K562 (cell line): ENCODE results near the gene USP32. TPM values are rescaled to one million over a fixed set of nuclear protein-coding genes. Genes with fewer than 3 reads are reported as not detected.

ENCODE experiments used
- ATAC-seq: fragments of 200-7000 bp; cut with Tn5 transposase; 3 replicates; pipeline ENCODE4 v1.9.1; 2020; ENCODE audit warnings: moderate library complexity
- BruUV-seq: library from RNA; stranded (reverse); fragments of 400-500 nt; replicated peaks from 2 replicates; lab custom pipeline; 2021; lab: Mats Ljungman, UMichigan
- CTCF ChIA-PET: fragments of 300-600 bp; formaldehyde crosslinking; extraction: SDS; loops from one replicate; lab custom pipeline; 2021; ENCODE audit warnings: low intra/inter-chr PET ratio; lab: Yijun Ruan, JAX
- POLR2A ChIA-PET: fragments of 300-600, 350-650 bp; sonication (Branson Sonifier 250); formaldehyde crosslinking; extraction: SDS; loops from one replicate; lab custom pipeline; 2021; ENCODE audit warnings: antibody characterized with exemption, inconsistent platforms; lab: Yijun Ruan, JAX
- DNase-seq, 4 experiments: peaks; one replicate each; pipeline versions ENCODE4 v3.0.0 to v3.0.0-alpha.2; 2011 to 2018; ENCODE audit warnings: low spot score in 3 of 4, mixed read lengths in 3 of 4; ENCODE audit errors: extremely low read depth in 1 of 4
- FAIRE-seq: peaks from 2 replicates; lab custom pipeline; 2011; peaks lifted over from hg19 to GRCh38; lab: Jason Lieb, UNC
- H2AFZ ChIP-seq: 2 replicates; pipeline ENCODE4 v1.6.0; 2011; ENCODE audit warnings: low read depth, low read length, control low read depth, inconsistent platforms
- H3K27ac ChIP-seq: fragments of 200-600 bp; 3 replicates; pipeline ENCODE4 v1.8.0; 2011; ENCODE audit warnings: low read depth, mild to moderate bottlenecking, control low read depth, inconsistent platforms, low read length, moderate library complexity, mixed read lengths; ENCODE audit errors: extremely low read depth
- H3K27me3 ChIP-seq, 2 experiments: fragments of 300-600 bp in 1 of 2; 2 replicates in 1 of 2; 3 replicates in 1 of 2; pipeline versions ENCODE4 v1.6.0 to v1.8.0; 2011; ENCODE audit warnings: inconsistent platforms in 2 of 2, low read length in 2 of 2, mild to moderate bottlenecking in 1 of 2, mixed read lengths in 1 of 2, moderate library complexity in 1 of 2; ENCODE audit not compliant: control insufficient read depth in 2 of 2, insufficient read depth in 2 of 2
- H3K36me3 ChIP-seq: fragments of 300-600 bp; 3 replicates; pipeline ENCODE4 v1.8.0; 2011; ENCODE audit warnings: mild to moderate bottlenecking, low read length, inconsistent platforms; ENCODE audit not compliant: control insufficient read depth, insufficient read depth
- H3K4me1 ChIP-seq, 2 experiments: fragments of 200-600 bp in 1 of 2; replicated peaks in 1 of 2; 2 replicates in 1 of 2; 3 replicates in 1 of 2; pipeline versions ENCODE4 v1.5.1 to v1.8.0; 2011; ENCODE audit warnings: inconsistent platforms in 2 of 2, low read length in 2 of 2, mild to moderate bottlenecking in 1 of 2, mixed read lengths in 1 of 2, moderate library complexity in 1 of 2; ENCODE audit not compliant: control insufficient read depth in 2 of 2, insufficient read depth in 2 of 2
- H3K4me2 ChIP-seq: 2 replicates; pipeline ENCODE4 v1.6.1; 2011; ENCODE audit warnings: low read length, control low read depth, inconsistent platforms, mixed read lengths; ENCODE audit not compliant: insufficient read depth
- H3K4me3 ChIP-seq: fragments of 200-600 bp; sonication (generic), shearing (Covaris generic); 2 replicates; pipeline ENCODE4 v1.5.1; 2016; ENCODE audit warnings: control low read depth, inconsistent platforms
- H3K79me2 ChIP-seq: fragments of 200-600 bp; 3 replicates; pipeline ENCODE4 v1.8.0; 2011; ENCODE audit warnings: low read length, inconsistent platforms; ENCODE audit not compliant: control insufficient read depth, insufficient read depth
- H3K9ac ChIP-seq, 2 experiments: 2 replicates each; pipeline versions ENCODE4 v1.6.0 to v1.6.1; 2011; ENCODE audit warnings: low read depth in 2 of 2, low read length in 2 of 2, control low read depth in 1 of 2, inconsistent platforms in 1 of 2, mild to moderate bottlenecking in 1 of 2, mixed read lengths in 1 of 2; ENCODE audit not compliant: insufficient read depth in 1 of 2
- H3K9me1 ChIP-seq: one replicate; pipeline ENCODE4 v1.6.0; 2011; ENCODE audit warnings: inconsistent platforms, mild to moderate bottlenecking, low read length, moderate library complexity; ENCODE audit not compliant: control insufficient read depth, insufficient read depth
- H3K9me3 ChIP-seq: replicated peaks from 2 replicates; pipeline ENCODE4 v1.5.1; 2011; ENCODE audit warnings: low read depth, low read length, inconsistent platforms; ENCODE audit not compliant: control insufficient read depth, insufficient read depth
- H4K20me1 ChIP-seq: replicated peaks from 2 replicates; pipeline ENCODE4 v1.6.1; 2011; ENCODE audit warnings: low read length, inconsistent platforms, mixed read lengths; ENCODE audit not compliant: control insufficient read depth, insufficient read depth
- ZNF75A ChIP-seq: fragments of 450-650 bp; formaldehyde crosslinking; IDR thresholded peaks from 2 replicates; pipeline ENCODE4 v1.4.0; 2020; ENCODE audit warnings: mild to moderate bottlenecking
- whole genome bisulfite sequencing: fragments of 100-300 bp; shearing (Covaris generic); methylation state at CpG from one replicate; pipeline ENCODE4 v1.1.6; 2016; ENCODE audit warnings: low coverage, mixed read lengths; ENCODE audit not compliant: insufficient coverage; ENCODE audit errors: missing lambda C conversion rate; 5-methylcytosine and 5-hydroxymethylcytosine counted together
- in situ Hi-C: fragments of 300-500 bp; cut with MboI; formaldehyde crosslinking; loops from 4 replicates; pipeline ENCODE4 v1.15.0; 2018; ENCODE audit warnings: inconsistent platforms, mixed read lengths
- intact Hi-C: fragments of 100-400 bp; cut with micrococcal nuclease; formaldehyde crosslinking; loops from 2 replicates; pipeline ENCODE4 v1.14.2; 2022
- polyA plus RNA-seq, 8 experiments: library from polyadenylated mRNA; depleted of rRNA in 4 of 8; stranded (reverse) in 5 of 8; unstranded in 3 of 8; fragments of >200 nt; fragmentation: Nextera tagmentation in 2 of 8; fragmentation: Illumina TruSeq in 1 of 8; extraction: Ambion mirVana in 2 of 8; extraction: Trizol in 1 of 8; gene quantifications; 2 replicates each; pipeline versions ENCODE4 v1.2.1 to v1.2.3, GENCODE V29; 2011 to 2014; ENCODE audit warnings: inconsistent platforms in 1 of 8, missing spikeins in 1 of 8
- total RNA-seq, 7 experiments: library from RNA; depleted of rRNA in 6 of 7; stranded (reverse); fragments of >200 nt in 6 of 7; fragmentation: Illumina TruSeq in 2 of 7; extraction: Trizol in 2 of 7; gene quantifications; 2 replicates each; pipeline versions ENCODE4 v1.2.1 to v1.2.3, GENCODE V29; 2011 to 2021; ENCODE audit warnings: low replicate concordance in 1 of 7
- TF ChIP-seq, protein P1 (sequence below), 3 experiments: fragments of 200-800 bp in 1 of 3; fragments of 250-450 bp in 1 of 3; fragments of 450-650 bp in 1 of 3; sonication (Bioruptor Pico) in 1 of 3; sonication (Bioruptor generic) in 1 of 3; formaldehyde crosslinking in 1 of 3; IDR thresholded peaks; 2 replicates each; pipeline versions ENCODE4 v1.6.1 to v1.8.0; 2016 to 2022; ENCODE audit warnings: mild to moderate bottlenecking in 2 of 3, missing genetic modification characterization in 2 of 3, missing compliant biosample characterization in 1 of 3, moderate library complexity in 1 of 3

The USP32 gene
- total and polyA plus RNA-seq, 9 of the 15 experiments (the other 6 are each of a cell fraction or from before 2014, with no cell fraction given), result 18.0 to 69.3 (median 47.1) TPM

- Histone ChIP-seq H3K4me1 (peaks cover 16 to 25% of the 10 kb centered on the region in 2 experiments; a peak in 4 of 5 replicates), H3K4me2 (no peak overlapping the region), H3K27ac (no peak overlapping the region), H3K36me3 (no peaks in the 10 kb centered on the region), H3K9ac (0 out of 4 replicates have a peak overlapping the region, but pooled peaks of 1 of the 2 experiments have one; percentile 42), H3K27me3 (no peaks in the 10 kb centered on the region), H3K9me1 (no peaks in the 10 kb centered on the region), H2AFZ (no peak overlapping the region), H3K79me2 (no peaks in the 10 kb centered on the region), H4K20me1 (no peaks in the 10 kb centered on the region), H3K4me3 (no peak overlapping the region), H3K9me3 (no peaks in the 10 kb centered on the region)
- POLR2A ChIA-PET, result no interaction called here
- WGBS, result 24% methylated on average over 11 of the region's 11 CpGs
- intact Hi-C loops, result no loop called here
- no peak for TF ChIP-seq ZNF75A (CRISPR knock-in tag)
- TF ChIP-seq, protein P1, sequence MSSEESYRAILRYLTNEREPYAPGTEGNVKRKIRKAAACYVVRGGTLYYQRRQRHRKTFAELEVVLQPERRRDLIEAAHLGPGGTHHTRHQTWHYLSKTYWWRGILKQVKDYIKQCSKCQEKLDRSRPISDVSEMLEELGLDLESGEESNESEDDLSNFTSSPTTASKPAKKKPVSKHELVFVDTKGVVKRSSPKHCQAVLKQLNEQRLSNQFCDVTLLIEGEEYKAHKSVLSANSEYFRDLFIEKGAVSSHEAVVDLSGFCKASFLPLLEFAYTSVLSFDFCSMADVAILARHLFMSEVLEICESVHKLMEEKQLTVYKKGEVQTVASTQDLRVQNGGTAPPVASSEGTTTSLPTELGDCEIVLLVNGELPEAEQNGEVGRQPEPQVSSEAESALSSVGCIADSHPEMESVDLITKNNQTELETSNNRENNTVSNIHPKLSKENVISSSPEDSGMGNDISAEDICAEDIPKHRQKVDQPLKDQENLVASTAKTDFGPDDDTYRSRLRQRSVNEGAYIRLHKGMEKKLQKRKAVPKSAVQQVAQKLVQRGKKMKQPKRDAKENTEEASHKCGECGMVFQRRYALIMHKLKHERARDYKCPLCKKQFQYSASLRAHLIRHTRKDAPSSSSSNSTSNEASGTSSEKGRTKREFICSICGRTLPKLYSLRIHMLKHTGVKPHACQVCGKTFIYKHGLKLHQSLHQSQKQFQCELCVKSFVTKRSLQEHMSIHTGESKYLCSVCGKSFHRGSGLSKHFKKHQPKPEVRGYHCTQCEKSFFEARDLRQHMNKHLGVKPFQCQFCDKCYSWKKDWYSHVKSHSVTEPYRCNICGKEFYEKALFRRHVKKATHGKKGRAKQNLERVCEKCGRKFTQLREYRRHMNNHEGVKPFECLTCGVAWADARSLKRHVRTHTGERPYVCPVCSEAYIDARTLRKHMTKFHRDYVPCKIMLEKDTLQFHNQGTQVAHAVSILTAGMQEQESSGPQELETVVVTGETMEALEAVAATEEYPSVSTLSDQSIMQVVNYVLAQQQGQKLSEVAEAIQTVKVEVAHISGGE (CRISPR knock-in tag; IDR thresholded peaks at IDR 0.05), result peak in 1 of 3 experiments; percentile 71; a peak in 2 of 6 replicates
- no TSS peak for BruUV-seq
- DNase-seq (no peak), ATAC-seq (no peak), FAIRE-seq (no peak)
- in situ Hi-C loops, result no loop called here
- CTCF ChIA-PET, result no interaction called here
Observed at GRCh38 chr17:60167065-60167741, 224.7 kb downstream of the USP32 start.
